PC-9 (cell line): ENCODE results near the gene ZNF581. TPM values are rescaled to one million over a fixed set of nuclear protein-coding genes. Genes with fewer than 3 reads are reported as not detected.

Experiments used
- BruUV-seq: library from RNA; stranded (reverse); fragments of 400-500 nt; replicated peaks from 2 replicates; lab custom pipeline; 2021; lab: Mats Ljungman, UMichigan
- CTCF ChIA-PET: fragments of 300-600 bp; sonication (Branson Sonifier 250); formaldehyde crosslinking; loops from one replicate; lab custom pipeline; 2022; ENCODE audit warnings: antibody characterized with exemption; lab: Charles Lee
- POLR2A ChIA-PET: fragments of 300-600 bp; sonication (Branson Sonifier 250); formaldehyde crosslinking; loops from one replicate; lab custom pipeline; 2022; ENCODE audit warnings: antibody characterized with exemption; ENCODE audit not compliant: unreplicated experiment; lab: Charles Lee
- DNase-seq, 2 experiments: peaks; one replicate each; pipeline versions ENCODE4 v3.0.0 to v3.0.0-alpha.2; 2015 to 2022; ENCODE audit warnings: mixed read lengths in 1 of 2
- H2AFZ ChIP-seq: fragments of 200-600 bp; sonication (generic); 2 replicates; pipeline ENCODE4 v1.8.1; 2017; ENCODE audit warnings: antibody characterized with exemption
- H3F3A ChIP-seq: fragments of 200-600 bp; sonication (generic); 2 replicates; pipeline ENCODE4 v1.8.1; 2017; ENCODE audit warnings: antibody characterized with exemption, mild to moderate bottlenecking, low read depth; ENCODE audit not compliant: insufficient read depth
- H3K27ac ChIP-seq: fragments of 200-600 bp; sonication (generic); 2 replicates; pipeline ENCODE4 v1.6.1; 2016; ENCODE audit warnings: mixed run types
- H3K27me3 ChIP-seq: fragments of 200-600 bp; sonication (generic); 2 replicates; pipeline ENCODE4 v1.6.1; 2016; ENCODE audit warnings: low read depth, mixed run types; ENCODE audit not compliant: insufficient read depth
- H3K36me3 ChIP-seq: fragments of 200-600 bp; sonication (generic); 2 replicates; pipeline ENCODE4 v1.6.1; 2016; ENCODE audit warnings: low read depth, mixed run types
- H3K4me1 ChIP-seq: fragments of 200-600 bp; sonication (generic); replicated peaks from 2 replicates; pipeline ENCODE4 v1.6.1; 2016; ENCODE audit warnings: mixed run types; ENCODE audit not compliant: insufficient read depth
- H3K4me2 ChIP-seq: fragments of 200-600 bp; sonication (generic); 2 replicates; pipeline ENCODE4 v1.6.1; 2017; ENCODE audit warnings: mixed run types
- H3K4me3 ChIP-seq: fragments of 200-600 bp; sonication (generic); 2 replicates; pipeline ENCODE4 v1.6.1; 2016; ENCODE audit warnings: mixed run types
- H3K79me2 ChIP-seq: fragments of 200-600 bp; sonication (generic); 2 replicates; pipeline ENCODE4 v1.6.1; 2017; ENCODE audit warnings: low read depth, mixed run types
- H3K9me2 ChIP-seq: fragments of 200-600 bp; sonication (generic); 2 replicates; pipeline ENCODE4 v1.8.1; 2017; ENCODE audit warnings: mild to moderate bottlenecking; ENCODE audit not compliant: insufficient read depth
- H3K9me3 ChIP-seq: fragments of 200-600 bp; sonication (generic); 2 replicates; pipeline ENCODE4 v1.8.1; 2016; ENCODE audit warnings: low read depth; ENCODE audit not compliant: insufficient read depth
- H4K20me1 ChIP-seq: fragments of 200-600 bp; sonication (generic); 2 replicates; pipeline ENCODE4 v1.8.1; 2017; ENCODE audit not compliant: insufficient read depth
- EZH2 ChIP-seq: fragments of 200-600 bp; sonication (generic); IDR thresholded peaks from 2 replicates; pipeline ENCODE4 v1.8.0; 2017; ENCODE audit warnings: antibody characterized with exemption, low read depth
- intact Hi-C: fragments of 100-400 bp; cut with micrococcal nuclease; formaldehyde crosslinking; loops from one replicate; pipeline ENCODE4 v1.10.0; 2022; ENCODE audit not compliant: unreplicated experiment
- total RNA-seq: library from RNA; stranded (reverse); gene quantifications from 2 replicates; pipeline ENCODE4 v1.2.3, GENCODE V29; 2021
- TF ChIP-seq, protein P1 (sequence below): fragments of 200-600 bp; sonication (generic); conservative IDR thresholded peaks from 2 replicates; pipeline ENCODE4 v1.6.1; 2017; ENCODE audit warnings: mixed run types, antibody characterized with exemption, mild to moderate bottlenecking, moderate library complexity

The ZNF581 gene
- total RNA-seq, 1 experiment from 2014 or later: 53.5 TPM

DNA sequence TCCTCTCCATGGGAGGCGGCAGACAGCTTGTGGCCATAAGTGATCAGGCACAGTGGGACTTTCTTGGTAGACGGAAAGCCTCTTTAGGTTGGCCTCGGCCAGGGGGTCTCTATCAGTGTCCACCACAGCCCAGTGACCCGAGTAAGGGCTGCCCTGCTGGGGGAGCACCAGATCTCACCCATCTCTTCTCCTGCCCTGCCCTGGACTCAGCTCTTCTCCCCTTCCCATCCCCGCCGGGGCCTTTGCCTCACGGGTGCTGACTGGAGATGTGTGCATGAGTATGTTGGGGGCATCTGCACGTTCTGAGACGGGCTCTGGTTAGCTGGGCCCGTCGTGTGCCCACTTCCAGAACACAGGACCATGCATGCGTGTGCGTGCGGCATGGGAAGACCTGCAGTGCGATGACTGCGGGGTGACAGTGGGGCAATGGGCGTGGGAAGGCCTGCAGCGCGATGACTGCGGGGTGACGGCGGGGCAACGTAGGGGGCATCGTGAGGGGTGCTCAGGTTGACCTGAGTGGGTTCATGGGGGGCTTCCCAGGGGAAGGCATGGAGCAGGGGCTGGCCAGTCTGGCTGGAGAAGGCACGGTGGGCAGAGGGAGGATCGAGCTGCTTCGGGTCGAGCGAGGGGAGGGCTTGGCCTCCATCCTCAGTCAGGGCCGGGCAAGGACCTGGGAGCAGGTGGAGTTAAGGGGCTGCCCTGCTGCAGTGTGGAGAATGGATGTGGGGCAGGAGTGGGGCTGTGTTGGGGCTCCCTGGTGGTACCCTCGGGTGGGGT, 47.5 kb downstream of the ZNF581 start:
- Histone ChIP-seq H3K9me3 (no peaks in the 10 kb centered on the region), H3K27ac (no peak overlapping the region), H4K20me1 (peaks cover 24% of the 10 kb centered on the region), H3K4me3 (no peak overlapping the region), H3K27me3 (no peaks in the 10 kb centered on the region), H3K4me2 (no peak overlapping the region), H3F3A (no peaks in the 10 kb centered on the region), H3K4me1 (no peaks in the 10 kb centered on the region), H3K79me2 (no peaks in the 10 kb centered on the region; the same call in 1 of the 2 replicates), H3K36me3 (peaks cover 14% of the 10 kb centered on the region), H3K9me2 (no peaks in the 10 kb centered on the region), H2AFZ (no peak overlapping the region)
- no peak for DNase-seq
- ChIA-PET POLR2A (interaction anchor here (0.7 kb wide), 1 partner anchor 168 kb away, joined by 4 read pairs; no protein-coding TSS in a partner anchor), CTCF (interaction anchor here (0.6 kb wide), 1 partner anchor 352 kb away, joined by 3 read pairs; no protein-coding TSS in a partner anchor)
- BruUV-seq: no TSS peak
- TF ChIP-seq EZH2: no peak
- TF ChIP-seq, protein P1, sequence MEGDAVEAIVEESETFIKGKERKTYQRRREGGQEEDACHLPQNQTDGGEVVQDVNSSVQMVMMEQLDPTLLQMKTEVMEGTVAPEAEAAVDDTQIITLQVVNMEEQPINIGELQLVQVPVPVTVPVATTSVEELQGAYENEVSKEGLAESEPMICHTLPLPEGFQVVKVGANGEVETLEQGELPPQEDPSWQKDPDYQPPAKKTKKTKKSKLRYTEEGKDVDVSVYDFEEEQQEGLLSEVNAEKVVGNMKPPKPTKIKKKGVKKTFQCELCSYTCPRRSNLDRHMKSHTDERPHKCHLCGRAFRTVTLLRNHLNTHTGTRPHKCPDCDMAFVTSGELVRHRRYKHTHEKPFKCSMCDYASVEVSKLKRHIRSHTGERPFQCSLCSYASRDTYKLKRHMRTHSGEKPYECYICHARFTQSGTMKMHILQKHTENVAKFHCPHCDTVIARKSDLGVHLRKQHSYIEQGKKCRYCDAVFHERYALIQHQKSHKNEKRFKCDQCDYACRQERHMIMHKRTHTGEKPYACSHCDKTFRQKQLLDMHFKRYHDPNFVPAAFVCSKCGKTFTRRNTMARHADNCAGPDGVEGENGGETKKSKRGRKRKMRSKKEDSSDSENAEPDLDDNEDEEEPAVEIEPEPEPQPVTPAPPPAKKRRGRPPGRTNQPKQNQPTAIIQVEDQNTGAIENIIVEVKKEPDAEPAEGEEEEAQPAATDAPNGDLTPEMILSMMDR: no peak
- intact Hi-C loops: no loop called here

DNA sequence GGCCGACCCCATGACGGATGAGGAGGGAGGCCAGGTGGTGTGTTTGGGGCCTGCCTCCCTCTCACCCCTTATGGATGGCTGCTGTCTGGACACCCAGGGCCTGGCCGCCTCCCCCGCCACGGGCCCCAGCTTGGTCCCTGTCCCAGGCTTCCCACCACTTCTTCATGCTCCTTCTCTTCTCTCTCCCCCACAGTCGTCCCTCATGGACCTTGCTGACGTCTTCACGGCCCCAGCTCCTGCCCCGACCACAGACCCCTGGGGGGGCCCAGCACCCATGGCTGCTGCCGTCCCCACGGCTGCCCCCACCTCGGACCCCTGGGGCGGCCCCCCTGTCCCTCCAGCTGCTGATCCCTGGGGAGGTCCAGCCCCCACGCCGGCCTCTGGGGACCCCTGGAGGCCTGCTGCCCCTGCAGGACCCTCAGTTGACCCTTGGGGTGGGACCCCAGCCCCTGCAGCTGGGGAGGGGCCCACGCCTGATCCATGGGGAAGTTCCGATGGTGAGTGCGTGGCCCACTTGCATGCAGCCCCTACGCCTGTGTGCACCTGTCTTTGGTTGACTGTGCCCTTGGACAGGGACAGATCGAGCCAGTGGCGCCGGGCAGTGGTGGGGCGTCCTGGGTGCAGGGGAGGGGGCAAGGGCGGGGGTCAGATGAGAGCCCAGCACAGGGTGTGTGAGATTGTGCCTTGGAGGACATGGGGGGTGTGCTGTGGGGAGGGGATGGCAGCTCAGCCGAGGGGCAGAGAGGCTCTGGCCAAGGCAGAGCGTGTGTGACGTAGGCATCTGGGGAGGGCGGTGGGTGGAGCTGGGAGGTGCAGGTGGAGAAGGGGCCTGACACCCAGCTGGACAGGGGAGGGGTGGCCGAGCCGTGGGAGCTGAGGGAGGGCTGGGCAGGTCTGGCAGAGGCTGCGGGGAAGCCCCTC, 48.4 kb downstream of the ZNF581 start:
- no TSS peak for BruUV-seq

DNA sequence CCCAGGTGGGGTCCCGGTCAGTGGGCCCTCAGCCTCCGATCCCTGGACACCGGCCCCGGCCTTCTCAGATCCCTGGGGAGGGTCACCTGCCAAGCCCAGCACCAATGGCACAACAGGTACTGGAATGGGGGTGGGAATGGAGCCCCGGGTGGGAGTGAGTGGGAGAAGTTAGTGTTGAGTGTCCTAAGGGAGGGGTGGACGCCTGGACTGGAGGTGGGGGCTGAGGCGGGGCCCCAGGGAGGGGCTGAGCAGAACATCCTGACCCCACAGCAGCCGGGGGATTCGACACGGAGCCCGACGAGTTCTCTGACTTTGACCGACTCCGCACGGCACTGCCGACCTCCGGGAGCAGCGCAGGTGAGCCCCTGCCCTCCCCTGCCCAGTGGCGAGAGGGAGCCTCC, 49.2 kb downstream of the ZNF581 start:
- H3K4me1 ChIP-seq: no peaks in the 10 kb centered on the region

More for the DNA sequence above, 48.4 kb downstream of the ZNF581 start:
- DNase-seq: no peak
- H3K9me3 ChIP-seq: no peaks in the 10 kb centered on the region
- H3K9me2 ChIP-seq: no peaks in the 10 kb centered on the region
- no peak overlapping the region for H3K27ac ChIP-seq
- H3F3A ChIP-seq: no peaks in the 10 kb centered on the region
- POLR2A ChIA-PET: no interaction called here
- no peaks in the 10 kb centered on the region for H3K79me2 ChIP-seq
- H3K4me1 ChIP-seq: no peaks in the 10 kb centered on the region
- no peaks in the 10 kb centered on the region for H3K27me3 ChIP-seq
- peaks cover 19% of the 10 kb centered on the region for H4K20me1 ChIP-seq
- H3K36me3 ChIP-seq: peaks cover 12% of the 10 kb centered on the region
- intact Hi-C loops: no loop called here
- no peak overlapping the region for H2AFZ ChIP-seq
- H3K4me2 ChIP-seq: no peak overlapping the region
- no peak overlapping the region for H3K4me3 ChIP-seq
- TF ChIP-seq, protein P1: no peak
- no peak for TF ChIP-seq EZH2
- CTCF ChIA-PET: no interaction called here

More for the DNA sequence above, 49.2 kb downstream of the ZNF581 start:
- Histone ChIP-seq H3K9me3 (no peaks in the 10 kb centered on the region), H3K27ac (no peak overlapping the region), H4K20me1 (peaks cover 11% of the 10 kb centered on the region), H3K4me2 (no peak overlapping the region), H3K9me2 (no peaks in the 10 kb centered on the region), H3K79me2 (no peaks in the 10 kb centered on the region), H3F3A (no peaks in the 10 kb centered on the region), H3K36me3 (peaks cover 12% of the 10 kb centered on the region), H2AFZ (no peak overlapping the region), H3K27me3 (no peaks in the 10 kb centered on the region), H3K4me3 (no peak overlapping the region)
- no peak for DNase-seq
- intact Hi-C loops: no loop called here
- POLR2A ChIA-PET: no interaction called here
- no TSS peak for BruUV-seq
- CTCF ChIA-PET: no interaction called here
- TF ChIP-seq, protein P1: no peak
- TF ChIP-seq EZH2: no peak
